ENCODE results near the gene OGFR.

Gene OGFR

GRCh38 chr20:62763404-62763803, 41.2 kb upstream of the OGFR start:
- Histone ChIP-seq H3K36me3 (replicated peaks in 1 of 2; ENCODE audit: control insufficient read depth in 2 of 2, insufficient read depth in 2 of 2, low read length in 2 of 2) (no peaks in the 10 kb centered on the region), H3K23ac (ENCODE audit: low read depth, low read length, poor library complexity) (peak overlapping the region; percentile 80), H2BK12ac (ENCODE audit: low read length) (no peak overlapping the region), H3K4me1 (ENCODE audit: control insufficient read depth in 2 of 2, insufficient read depth in 1 of 2, low read depth in 1 of 2, low read length in 2 of 2) (peaks cover 22 to 25% of the 10 kb centered on the region in 2 donors), H3K9me3 (replicated peaks in 1 of 2; ENCODE audit: control insufficient read depth in 2 of 2, insufficient read depth in 1 of 2, low read depth in 1 of 2, low read length in 2 of 2) (no peaks in the 10 kb centered on the region), H2BK15ac (ENCODE audit: low read length) (peak overlapping the region; percentile 91), H4K91ac (ENCODE audit: low read depth, low read length, poor library complexity) (no peak overlapping the region), H3K4me2 (ENCODE audit: insufficient read depth, low read length, poor library complexity, severe bottlenecking) (no peak overlapping the region), H3K18ac (ENCODE audit: low read length) (peak overlapping the region; percentile 38), H3K4me3 (ENCODE audit: low read length in 2 of 2) (no peak overlapping the region), H4K8ac (ENCODE audit: low read depth, low read length) (no peak overlapping the region), H2BK5ac (ENCODE audit: low read length) (peak overlapping the region; percentile 66), H3K27me3 (ENCODE audit: control insufficient read depth in 3 of 3, insufficient read depth in 3 of 3, low read depth in 1 of 3, low read length in 3 of 3) (peaks cover 0 to 2% (median 0%) of the 10 kb centered on the region in 3 experiments), H3K79me1 (ENCODE audit: low read depth, low read length) (no peaks in the 10 kb centered on the region), H3K4ac (ENCODE audit: low read length) (no peak overlapping the region), H2BK120ac (ENCODE audit: low read depth, low read length) (no peak overlapping the region), H2AK5ac (ENCODE audit: low read depth, low read length) (peak overlapping the region; percentile 88), H3K14ac (ENCODE audit: low read length) (peak overlapping the region; percentile 56), H3K9ac (ENCODE audit: low read depth, low read length, poor library complexity) (no peak overlapping the region), H3K27ac (replicated peaks; ENCODE audit: low read length) (no peak overlapping the region), H2AFZ (ENCODE audit: low read length) (no peak overlapping the region)
- no CpG with 5 or more reads among the region's 4 CpGs for WGBS, 2 donors (ENCODE audit: extremely low coverage in 2 of 2, insufficient read length in 2 of 2, insufficient replicate concordance in 1 of 2)
- no peak for DNase-seq (ENCODE audit: low spot score)

GRCh38 chr20:62764156-62764935, 40.3 kb upstream of the OGFR start:
- H3K4ac ChIP-seq (ENCODE audit: low read length), result no peak overlapping the region
- WGBS, 2 donors (ENCODE audit: extremely low coverage in 2 of 2, insufficient read length in 2 of 2, insufficient replicate concordance in 1 of 2), result no CpG with 5 or more reads among the region's 26 CpGs
- H3K9ac ChIP-seq (ENCODE audit: low read depth, low read length, poor library complexity), result no peak overlapping the region
- H3K27ac ChIP-seq (replicated peaks; ENCODE audit: low read length), result no peak overlapping the region
- H3K79me1 ChIP-seq (ENCODE audit: low read depth, low read length), result peaks cover 2% of the 10 kb centered on the region
- H2BK120ac ChIP-seq (ENCODE audit: low read depth, low read length), result no peak overlapping the region
- H3K9me3 ChIP-seq (replicated peaks in 1 of 2; ENCODE audit: control insufficient read depth in 2 of 2, insufficient read depth in 1 of 2, low read depth in 1 of 2, low read length in 2 of 2), result no peaks in the 10 kb centered on the region
- no peak overlapping the region for H3K4me2 ChIP-seq (ENCODE audit: insufficient read depth, low read length, poor library complexity, severe bottlenecking)
- H3K23ac ChIP-seq (ENCODE audit: low read depth, low read length, poor library complexity), result peak overlapping the region; percentile 20
- no peak overlapping the region for H3K14ac ChIP-seq (ENCODE audit: low read length)
- no peaks in the 10 kb centered on the region for H3K36me3 ChIP-seq (replicated peaks in 1 of 2; ENCODE audit: control insufficient read depth in 2 of 2, insufficient read depth in 2 of 2, low read length in 2 of 2)
- H3K4me3 ChIP-seq (ENCODE audit: low read length in 2 of 2), result no peak overlapping the region
- peak overlapping the region; percentile 91 for H2BK15ac ChIP-seq (ENCODE audit: low read length)
- DNase-seq (ENCODE audit: low spot score), result no peak
- H4K91ac ChIP-seq (ENCODE audit: low read depth, low read length, poor library complexity), result peak overlapping the region; percentile 64
- H2AFZ ChIP-seq (ENCODE audit: low read length), result no peak overlapping the region
- peak overlapping the region; percentile 76 for H3K18ac ChIP-seq (ENCODE audit: low read length)
- H2AK5ac ChIP-seq (ENCODE audit: low read depth, low read length), result peak overlapping the region; percentile 88
- peak overlapping the region; percentile 66 for H2BK5ac ChIP-seq (ENCODE audit: low read length)
- H3K27me3 ChIP-seq (ENCODE audit: control insufficient read depth in 3 of 3, insufficient read depth in 3 of 3, low read depth in 1 of 3, low read length in 3 of 3), result peaks cover 0 to 2% (median 0%) of the 10 kb centered on the region in 3 experiments
- no peak overlapping the region for H4K8ac ChIP-seq (ENCODE audit: low read depth, low read length)
- peak overlapping the region; percentile 82 for H2BK12ac ChIP-seq (ENCODE audit: low read length)
- H3K4me1 ChIP-seq (ENCODE audit: control insufficient read depth in 2 of 2, insufficient read depth in 1 of 2, low read depth in 1 of 2, low read length in 2 of 2), result peaks cover 29 to 30% of the 10 kb centered on the region in 2 donors

GRCh38 chr20:62765021-62765420, 39.6 kb upstream of the OGFR start:
- no peaks in the 10 kb centered on the region for H3K9me3 ChIP-seq (replicated peaks in 1 of 2; ENCODE audit: control insufficient read depth in 2 of 2, insufficient read depth in 1 of 2, low read depth in 1 of 2, low read length in 2 of 2)
- peak overlapping the region; percentile 11 for H2AFZ ChIP-seq (ENCODE audit: low read length)
- H2BK5ac ChIP-seq (ENCODE audit: low read length), result peak overlapping the region; percentile 43
- peak overlapping the region; percentile 33 for H2BK12ac ChIP-seq (ENCODE audit: low read length)
- peak overlapping the region; percentile 63 for H3K14ac ChIP-seq (ENCODE audit: low read length)
- peak overlapping the region; percentile 9 for H3K18ac ChIP-seq (ENCODE audit: low read length)
- no CpG with 5 or more reads among the region's 6 CpGs for WGBS, 2 donors (ENCODE audit: extremely low coverage in 2 of 2, insufficient read length in 2 of 2, insufficient replicate concordance in 1 of 2)
- no peak overlapping the region for H2BK15ac ChIP-seq (ENCODE audit: low read length)
- H2BK120ac ChIP-seq (ENCODE audit: low read depth, low read length), result no peak overlapping the region
- DNase-seq (ENCODE audit: low spot score), result no peak
- H3K79me1 ChIP-seq (ENCODE audit: low read depth, low read length), result peaks cover 2% of the 10 kb centered on the region
- no peak overlapping the region for H3K23ac ChIP-seq (ENCODE audit: low read depth, low read length, poor library complexity)
- H4K91ac ChIP-seq (ENCODE audit: low read depth, low read length, poor library complexity), result peak overlapping the region; percentile 16
- H3K4me1 ChIP-seq (ENCODE audit: control insufficient read depth in 2 of 2, insufficient read depth in 1 of 2, low read depth in 1 of 2, low read length in 2 of 2), result peaks cover 25 to 28% of the 10 kb centered on the region in 2 donors
- H3K9ac ChIP-seq (ENCODE audit: low read depth, low read length, poor library complexity), result no peak overlapping the region
- H3K27ac ChIP-seq (replicated peaks; ENCODE audit: low read length), result no peak overlapping the region
- H3K4me3 ChIP-seq (ENCODE audit: low read length in 2 of 2), result no peak overlapping the region
- no peak overlapping the region for H4K8ac ChIP-seq (ENCODE audit: low read depth, low read length)
- H3K4ac ChIP-seq (ENCODE audit: low read length), result no peak overlapping the region
- peaks cover 0 to 2% (median 0%) of the 10 kb centered on the region in 3 experiments for H3K27me3 ChIP-seq (ENCODE audit: control insufficient read depth in 3 of 3, insufficient read depth in 3 of 3, low read depth in 1 of 3, low read length in 3 of 3)
- no peak overlapping the region for H3K4me2 ChIP-seq (ENCODE audit: insufficient read depth, low read length, poor library complexity, severe bottlenecking)
- no peaks in the 10 kb centered on the region for H3K36me3 ChIP-seq (replicated peaks in 1 of 2; ENCODE audit: control insufficient read depth in 2 of 2, insufficient read depth in 2 of 2, low read length in 2 of 2)
- peak overlapping the region; percentile 88 for H2AK5ac ChIP-seq (ENCODE audit: low read depth, low read length)

GRCh38 chr20:62765432-62766070, 39.1 kb upstream of the OGFR start:
- H3K4me3 ChIP-seq (ENCODE audit: low read length in 2 of 2), result no peak overlapping the region
- WGBS, 2 donors (ENCODE audit: extremely low coverage in 2 of 2, insufficient read length in 2 of 2, insufficient replicate concordance in 1 of 2), result no CpG with 5 or more reads among the region's 15 CpGs
- peak overlapping the region; percentile 18 for H3K4ac ChIP-seq (ENCODE audit: low read length)
- H3K23ac ChIP-seq (ENCODE audit: low read depth, low read length, poor library complexity), result peak overlapping the region; percentile 53
- H2BK12ac ChIP-seq (ENCODE audit: low read length), result peak overlapping the region; percentile 98
- H3K79me1 ChIP-seq (ENCODE audit: low read depth, low read length), result peaks cover 2% of the 10 kb centered on the region
- DNase-seq (ENCODE audit: low spot score), result no peak
- peaks cover 0 to 2% (median 0%) of the 10 kb centered on the region in 3 experiments for H3K27me3 ChIP-seq (ENCODE audit: control insufficient read depth in 3 of 3, insufficient read depth in 3 of 3, low read depth in 1 of 3, low read length in 3 of 3)
- H2AK5ac ChIP-seq (ENCODE audit: low read depth, low read length), result peak overlapping the region; percentile 88
- H3K4me1 ChIP-seq (ENCODE audit: control insufficient read depth in 2 of 2, insufficient read depth in 1 of 2, low read depth in 1 of 2, low read length in 2 of 2), result peaks cover 23 to 24% of the 10 kb centered on the region in 2 donors
- peak overlapping the region; percentile 80 for H2BK5ac ChIP-seq (ENCODE audit: low read length)
- peak overlapping the region; percentile 40 for H3K9ac ChIP-seq (ENCODE audit: low read depth, low read length, poor library complexity)
- H3K36me3 ChIP-seq (replicated peaks in 1 of 2; ENCODE audit: control insufficient read depth in 2 of 2, insufficient read depth in 2 of 2, low read length in 2 of 2), result no peaks in the 10 kb centered on the region
- no peak overlapping the region for H2AFZ ChIP-seq (ENCODE audit: low read length)
- no peaks in the 10 kb centered on the region for H3K9me3 ChIP-seq (replicated peaks in 1 of 2; ENCODE audit: control insufficient read depth in 2 of 2, insufficient read depth in 1 of 2, low read depth in 1 of 2, low read length in 2 of 2)
- H2BK15ac ChIP-seq (ENCODE audit: low read length), result peak overlapping the region; percentile 79
- H2BK120ac ChIP-seq (ENCODE audit: low read depth, low read length), result peak overlapping the region; percentile 70
- H3K18ac ChIP-seq (ENCODE audit: low read length), result peak overlapping the region; percentile 90
- no peak overlapping the region for H3K14ac ChIP-seq (ENCODE audit: low read length)
- no peak overlapping the region for H4K91ac ChIP-seq (ENCODE audit: low read depth, low read length, poor library complexity)
- H3K4me2 ChIP-seq (ENCODE audit: insufficient read depth, low read length, poor library complexity, severe bottlenecking), result no peak overlapping the region
- H4K8ac ChIP-seq (ENCODE audit: low read depth, low read length), result no peak overlapping the region
- no peak overlapping the region for H3K27ac ChIP-seq (replicated peaks; ENCODE audit: low read length)

Measured in neuronal stem cell (in vitro differentiated cells).